ENCODE measurements around the gene WDR37. TPM values are rescaled to one million over a fixed set of nuclear protein-coding genes. Genes with fewer than 3 reads are reported as not detected.
"Not testable (repeated sequence)": the region's sequence is repeated elsewhere in the genome, so short reads cannot be mapped to it uniquely, and the experiment has no call there.

The WDR37 gene
- polyA plus RNA-seq, 3 donors: 16.0 to 20.5 (median 16.5) TPM

DNA sequence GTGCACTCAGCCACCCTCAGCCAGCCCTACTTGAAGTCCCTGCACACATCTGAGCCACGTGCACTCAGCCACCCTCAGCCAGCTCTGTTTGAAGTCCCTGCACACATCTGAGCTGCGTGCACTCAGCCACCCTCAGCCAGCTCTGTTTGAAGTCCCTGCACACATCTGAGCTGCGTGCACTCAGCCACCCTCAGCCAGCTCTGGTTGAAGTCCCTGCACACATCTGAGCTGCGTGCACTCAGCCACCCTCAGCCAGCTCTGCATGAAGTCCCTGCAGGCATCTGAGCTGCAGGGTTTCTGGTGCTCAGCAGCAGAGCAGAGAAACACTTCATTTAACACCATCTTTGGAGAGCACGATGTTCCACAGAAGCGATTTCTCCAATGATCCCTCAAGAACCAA lies 62.1 kb downstream of the WDR37 start:
- not testable (repeated sequence) for DNase-seq (ENCODE audit: extremely low read depth in 1 of 11, low read depth in 9 of 11, low spot score in 4 of 11)

DNA sequence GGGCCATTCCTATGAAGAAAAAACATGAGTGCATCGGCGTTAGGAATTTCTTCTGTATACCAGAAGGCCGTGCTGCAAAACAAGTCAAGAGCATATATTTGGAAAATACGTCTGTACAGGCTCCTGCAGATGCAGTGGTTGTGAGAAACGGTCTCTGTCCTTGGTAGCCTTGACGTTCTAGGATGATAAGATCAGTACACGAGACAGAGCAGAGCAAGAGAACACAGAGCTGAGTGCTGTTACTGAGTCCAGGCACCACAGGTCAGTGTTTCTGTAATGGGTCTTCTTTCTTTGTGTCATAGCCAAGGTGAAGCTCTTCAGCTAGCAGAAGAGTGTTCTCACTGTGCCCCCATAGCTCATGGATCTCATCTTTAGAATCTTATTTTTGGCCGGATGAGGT lies 62.8 kb downstream of the WDR37 start:
- no peak for DNase-seq (ENCODE audit: extremely low read depth in 1 of 11, low read depth in 9 of 11, low spot score in 4 of 11)

DNA sequence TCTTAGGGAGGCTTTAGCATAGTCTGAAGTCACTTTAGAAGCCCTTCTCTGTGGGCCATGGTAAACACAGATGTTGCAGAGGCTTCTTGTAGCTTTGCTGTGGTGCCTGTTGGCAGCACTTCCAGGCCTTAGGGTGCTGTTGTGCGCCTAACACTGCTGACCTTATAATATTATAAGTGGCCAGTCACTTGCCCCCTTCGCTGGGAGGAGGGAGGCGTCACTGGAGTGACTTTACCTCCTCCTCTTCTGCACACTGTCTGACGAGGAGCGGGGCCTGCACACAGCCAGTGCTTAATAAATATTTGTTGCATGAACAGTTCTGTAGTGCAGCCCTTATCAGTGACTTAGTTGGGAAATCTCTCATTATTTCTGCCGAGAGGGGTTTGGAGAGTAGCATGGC lies 63.3 kb downstream of the WDR37 start:
- no peak for DNase-seq (ENCODE audit: extremely low read depth in 1 of 11, low read depth in 9 of 11, low spot score in 4 of 11)

DNA sequence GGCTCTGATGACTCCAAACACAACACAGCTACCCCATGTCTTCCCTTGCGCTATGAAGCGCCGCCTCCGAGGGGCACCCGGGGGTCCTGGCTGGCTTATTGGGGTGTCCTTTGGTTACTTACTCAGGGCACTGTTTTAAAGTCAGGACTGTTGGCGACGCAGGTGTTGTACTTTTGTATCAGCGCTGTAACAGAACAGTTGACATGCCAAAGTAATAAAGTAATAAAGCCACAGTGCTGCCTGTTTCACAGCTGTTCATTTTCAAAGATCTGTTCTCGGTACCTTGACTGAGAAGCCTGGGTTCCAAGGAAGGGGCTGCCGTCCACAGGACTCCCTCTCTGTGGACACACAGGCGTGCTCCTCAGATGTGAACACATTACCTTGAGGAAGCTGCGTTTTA lies 64.1 kb downstream of the WDR37 start:
- no peak for DNase-seq (ENCODE audit: extremely low read depth in 1 of 11, low read depth in 9 of 11, low spot score in 4 of 11)

DNA sequence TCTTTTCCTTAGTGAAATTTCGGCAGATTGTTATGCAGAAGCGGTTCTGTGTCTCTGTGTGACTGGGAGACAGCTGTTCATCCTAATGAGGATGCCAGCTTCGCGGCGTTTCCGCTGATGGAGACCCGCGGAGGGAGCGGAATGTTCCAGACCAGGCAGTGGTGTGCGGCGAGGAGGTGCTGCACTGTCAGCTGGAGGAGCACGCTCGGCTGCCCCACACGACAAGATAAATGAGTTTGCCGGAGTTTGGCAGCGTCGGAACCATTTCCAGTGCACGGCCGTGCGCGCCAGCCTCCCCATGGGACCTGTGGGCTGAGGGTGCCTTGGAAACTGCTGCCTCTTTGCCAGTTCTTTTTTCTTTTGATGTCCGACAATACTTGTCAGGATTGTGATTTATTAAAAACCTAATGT lies 64.6 kb downstream of the WDR37 start:
- DNase-seq (ENCODE audit: extremely low read depth in 1 of 11, low read depth in 9 of 11, low spot score in 4 of 11): peak in 9 of 11 donors; percentile 26 to 54 (median 38)

DNA sequence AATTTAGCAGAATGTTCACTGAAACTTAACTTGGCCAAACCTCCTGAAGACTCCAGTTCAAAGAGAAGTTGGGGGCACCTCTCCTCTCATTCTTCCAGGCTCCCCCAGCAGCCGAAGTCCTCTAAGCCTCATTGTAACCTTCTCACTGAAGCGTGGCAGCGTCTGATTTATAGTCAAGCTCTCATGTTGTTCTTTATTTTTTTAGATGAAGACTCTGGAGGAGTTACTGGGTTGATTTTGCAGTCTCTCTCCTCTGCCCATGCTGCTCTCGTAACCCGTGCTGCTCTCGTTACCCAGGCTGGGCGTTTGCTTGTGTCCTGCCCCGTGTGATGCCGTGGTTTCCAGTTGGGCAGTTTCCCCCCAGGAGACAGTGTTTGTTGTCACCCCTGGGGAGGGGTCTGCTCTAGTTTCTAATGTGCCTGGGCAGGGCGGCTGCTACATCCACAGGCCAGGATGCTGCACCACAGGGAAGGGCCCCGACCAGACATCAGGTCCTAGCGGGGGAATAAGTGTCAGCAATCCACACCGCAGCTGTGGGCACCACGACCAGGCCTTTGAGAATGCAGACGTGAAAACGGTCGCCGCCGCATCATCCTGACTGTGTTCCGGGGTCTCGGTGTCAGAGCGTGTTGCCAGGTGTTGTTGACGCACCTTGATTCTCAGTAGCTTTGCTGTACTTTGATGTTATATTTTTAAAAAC lies 65.2 kb downstream of the WDR37 start:
- DNase-seq (ENCODE audit: extremely low read depth in 1 of 11, low read depth in 9 of 11, low spot score in 4 of 11): peak in 9 of 11 donors; percentile 24 to 63 (median 51)

DNA sequence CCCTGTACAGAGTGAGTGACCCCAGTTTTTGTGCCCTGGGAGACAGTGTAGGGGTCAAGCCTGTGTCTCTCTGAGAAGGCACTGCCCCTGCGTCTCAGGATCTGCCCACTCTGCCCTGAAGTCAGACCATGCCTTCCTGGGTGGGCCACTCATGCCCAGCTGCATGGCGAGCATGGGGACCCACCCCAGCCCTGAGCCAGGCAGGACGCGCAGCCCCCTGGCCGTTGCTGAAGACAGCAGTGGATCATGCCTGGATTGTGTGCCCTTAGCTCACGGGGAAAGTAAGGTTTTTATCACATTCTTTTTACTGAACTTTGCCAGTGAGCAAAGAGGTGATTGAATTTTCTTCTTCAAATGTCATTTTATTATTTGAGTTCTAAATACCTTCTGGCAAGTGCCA lies 66.2 kb downstream of the WDR37 start:
- no peak for DNase-seq (ENCODE audit: extremely low read depth in 1 of 11, low read depth in 9 of 11, low spot score in 4 of 11)

DNA sequence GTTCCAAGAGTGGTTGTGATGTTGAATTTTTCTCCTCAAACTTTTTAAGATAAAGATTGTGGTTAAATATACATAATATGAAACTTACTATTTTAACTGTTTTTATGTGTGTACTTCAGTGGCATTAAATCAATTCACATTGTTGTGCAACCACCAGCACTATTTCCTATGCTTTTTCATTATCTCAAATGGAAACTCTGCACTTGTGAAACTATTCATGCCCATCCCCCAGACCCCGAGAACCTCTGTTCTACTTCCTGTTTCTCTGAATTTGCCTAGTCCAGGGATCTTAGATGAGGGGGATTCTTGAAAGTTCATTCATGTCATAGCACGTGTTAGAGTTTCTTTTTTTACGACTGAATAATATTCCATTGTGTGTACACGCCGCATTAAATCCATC lies 67.0 kb downstream of the WDR37 start:
- no peak for DNase-seq (ENCODE audit: extremely low read depth in 1 of 11, low read depth in 9 of 11, low spot score in 4 of 11)

DNA sequence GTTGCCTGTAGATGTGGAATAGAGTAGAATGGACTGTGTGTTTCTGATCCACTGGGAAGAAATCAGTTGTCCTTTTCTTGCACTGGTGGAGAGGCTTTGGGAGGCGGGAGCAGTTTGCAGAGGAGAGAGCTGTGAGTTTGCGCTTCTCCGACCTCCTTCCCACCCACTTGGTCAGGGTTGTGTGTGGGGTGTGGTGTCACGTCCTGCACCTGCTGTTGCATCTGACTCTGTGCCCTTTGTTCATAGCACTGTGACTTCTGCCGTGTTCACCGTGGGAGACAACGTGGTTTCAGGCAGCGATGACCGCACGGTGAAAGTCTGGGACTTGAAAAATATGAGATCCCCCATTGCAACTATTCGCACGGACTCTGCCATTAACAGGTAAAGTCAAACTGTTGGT lies 67.8 kb downstream of the WDR37 start:
- no peak for DNase-seq (ENCODE audit: extremely low read depth in 1 of 11, low read depth in 9 of 11, low spot score in 4 of 11)

DNA sequence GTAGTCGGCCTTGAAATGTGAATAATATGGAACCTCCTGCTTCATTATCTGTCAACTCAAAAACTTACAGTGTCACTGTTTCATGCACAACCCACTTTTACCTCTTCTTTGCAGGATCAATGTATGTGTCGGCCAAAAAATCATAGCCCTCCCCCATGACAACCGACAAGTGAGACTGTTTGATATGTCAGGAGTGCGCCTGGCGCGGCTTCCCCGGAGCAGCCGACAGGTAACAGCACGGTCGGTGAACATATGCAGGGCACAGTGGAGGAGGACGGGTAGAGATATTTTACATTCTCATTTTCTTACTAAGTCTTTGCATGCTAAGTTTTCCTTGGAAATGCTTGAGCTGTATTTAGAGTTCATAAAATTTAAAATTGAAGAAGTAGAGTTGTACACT lies 68.6 kb downstream of the WDR37 start:
- DNase-seq (ENCODE audit: extremely low read depth in 1 of 11, low read depth in 9 of 11, low spot score in 4 of 11): no peak

DNA sequence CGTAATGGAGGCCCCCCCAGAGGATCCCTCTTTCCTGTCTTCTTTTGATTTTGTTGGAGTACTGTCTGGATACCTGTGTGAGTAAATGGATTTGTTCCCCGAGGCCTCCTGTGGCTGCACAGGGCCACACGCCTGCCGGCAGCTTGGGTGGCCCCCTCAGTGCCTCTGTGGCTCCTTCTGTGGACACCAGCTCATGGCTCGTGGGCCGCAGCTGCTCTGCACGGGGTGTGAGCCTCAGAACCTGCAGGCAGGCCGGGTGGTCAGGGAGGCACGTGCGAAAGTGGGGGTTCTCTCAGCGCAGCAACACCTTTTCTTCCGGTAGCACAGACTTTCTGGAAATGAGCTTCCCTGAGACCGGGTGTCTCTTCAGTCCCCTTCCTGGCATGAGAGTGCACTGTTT lies 70.3 kb downstream of the WDR37 start:
- no peak for DNase-seq (ENCODE audit: extremely low read depth in 1 of 11, low read depth in 9 of 11, low spot score in 4 of 11)

DNA sequence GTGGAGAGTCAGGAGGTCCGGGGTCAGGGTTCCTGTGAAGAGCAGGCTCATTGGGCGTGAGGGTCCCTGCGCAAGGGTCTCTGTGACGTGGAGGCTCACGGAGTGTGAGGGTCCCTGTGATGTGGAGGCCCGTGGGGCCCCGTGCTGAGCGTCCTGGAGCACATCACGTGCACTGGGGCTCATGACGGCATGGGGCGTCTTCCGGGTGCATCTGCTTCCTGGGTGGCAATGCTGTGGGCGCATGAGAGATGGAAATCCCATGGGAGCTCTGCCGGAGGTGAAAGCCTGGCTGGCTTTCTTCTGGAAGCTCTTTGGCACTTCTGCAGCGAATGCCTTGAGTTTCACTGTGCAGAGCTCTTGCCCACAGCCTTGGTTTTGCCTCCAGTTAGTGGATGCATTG lies 71.4 kb downstream of the WDR37 start:
- DNase-seq (ENCODE audit: extremely low read depth in 1 of 11, low read depth in 9 of 11, low spot score in 4 of 11): no peak

DNA sequence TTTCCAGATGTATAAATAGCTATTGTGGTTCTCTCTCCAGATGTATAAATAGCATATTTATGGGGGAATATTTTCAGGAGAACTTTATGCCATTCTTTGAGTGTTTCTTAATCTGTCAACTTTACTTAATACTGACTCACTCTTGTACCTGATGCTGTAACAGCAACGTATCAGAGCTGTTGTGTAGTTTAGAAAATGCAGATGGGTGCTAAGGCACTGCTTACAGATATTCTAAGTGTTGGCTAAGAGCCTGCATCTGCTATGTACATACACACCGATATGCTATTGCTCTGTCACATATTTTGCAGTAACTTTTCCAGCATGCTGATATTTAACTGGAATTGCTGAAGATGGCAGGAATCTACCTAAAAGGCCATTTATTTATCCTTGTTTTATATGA lies 71.9 kb downstream of the WDR37 start:
- DNase-seq (ENCODE audit: extremely low read depth in 1 of 11, low read depth in 9 of 11, low spot score in 4 of 11): no peak

DNA sequence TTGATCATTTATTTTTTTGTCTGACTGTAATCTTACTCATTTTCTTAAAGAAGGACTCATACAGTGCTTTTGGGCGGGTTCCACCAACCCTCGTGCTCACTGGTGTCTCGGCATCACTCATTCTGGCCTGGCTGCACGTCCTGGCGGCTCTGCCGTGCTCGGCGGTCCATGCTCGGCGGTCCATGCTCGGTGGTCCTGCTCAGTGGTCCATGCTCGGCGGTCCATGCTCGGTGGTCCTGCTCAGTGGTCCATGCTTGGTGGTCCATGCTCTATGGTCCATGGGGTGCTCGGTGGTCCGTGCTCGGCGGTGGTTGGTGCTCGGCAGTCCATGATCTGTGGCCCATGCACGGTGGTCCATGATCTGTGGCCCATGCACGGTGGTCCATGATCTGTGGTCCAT lies 72.5 kb downstream of the WDR37 start:
- DNase-seq (ENCODE audit: extremely low read depth in 1 of 11, low read depth in 9 of 11, low spot score in 4 of 11): no peak

DNA sequence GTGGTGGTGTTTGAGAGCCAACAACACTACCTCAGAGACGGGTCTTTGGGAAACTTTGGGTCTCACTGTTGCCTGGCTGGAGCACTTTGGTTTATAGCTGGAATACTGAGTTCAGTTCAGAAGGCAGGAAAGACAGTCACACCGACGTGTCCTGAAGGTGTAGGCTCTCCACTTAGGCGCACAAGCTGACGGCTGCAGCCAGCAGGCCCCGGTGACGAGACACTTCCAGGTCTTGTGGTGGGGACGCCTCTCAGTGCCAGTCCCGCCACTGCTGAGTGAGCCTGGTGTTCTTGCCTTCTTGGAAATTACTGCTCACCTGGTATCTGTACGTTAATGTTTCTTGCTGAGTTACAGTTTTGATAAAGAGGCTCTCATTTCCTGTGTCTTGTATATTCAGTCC lies 74.0 kb downstream of the WDR37 start:
- DNase-seq (ENCODE audit: extremely low read depth in 1 of 11, low read depth in 9 of 11, low spot score in 4 of 11): no peak

DNA sequence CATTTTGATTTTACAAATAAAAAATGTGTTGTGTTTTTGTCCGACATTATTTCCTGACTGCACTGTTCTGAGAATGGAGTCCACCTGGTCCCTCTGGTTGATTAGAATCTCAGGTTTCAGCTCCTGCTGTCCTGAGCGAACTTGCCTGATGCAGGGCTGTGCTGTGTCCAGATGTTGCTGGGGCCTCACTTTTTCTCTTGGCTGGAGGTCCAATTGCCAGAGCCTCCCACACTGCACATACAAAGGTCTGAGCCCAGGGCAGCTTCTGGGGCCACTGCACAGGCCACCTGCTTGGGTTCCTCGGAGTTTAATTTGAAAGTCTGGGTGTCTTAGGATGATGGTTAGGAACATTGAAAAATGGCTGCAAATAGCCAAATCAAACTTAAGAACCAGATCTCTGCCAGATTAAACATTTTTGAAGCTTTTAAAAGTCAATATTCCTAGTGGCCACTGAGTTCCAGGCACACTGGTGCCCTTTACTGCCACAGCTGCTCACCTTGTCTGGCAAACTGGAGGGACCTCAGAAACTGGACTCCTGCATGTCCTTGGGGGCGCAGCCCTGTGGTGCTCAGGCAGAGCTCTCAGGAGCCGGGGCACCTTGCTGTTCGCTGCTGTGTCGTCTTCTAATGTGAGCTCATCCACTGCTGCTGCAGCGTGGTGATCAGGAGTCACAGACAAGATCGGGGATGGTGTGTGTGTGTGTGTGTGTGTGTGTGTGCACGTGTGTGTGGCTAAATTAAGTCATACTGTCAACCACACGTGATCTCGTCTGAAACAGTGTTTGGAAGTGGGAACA lies 75.0 kb downstream of the WDR37 start:
- no peak for DNase-seq (ENCODE audit: extremely low read depth in 1 of 11, low read depth in 9 of 11, low spot score in 4 of 11)

DNA sequence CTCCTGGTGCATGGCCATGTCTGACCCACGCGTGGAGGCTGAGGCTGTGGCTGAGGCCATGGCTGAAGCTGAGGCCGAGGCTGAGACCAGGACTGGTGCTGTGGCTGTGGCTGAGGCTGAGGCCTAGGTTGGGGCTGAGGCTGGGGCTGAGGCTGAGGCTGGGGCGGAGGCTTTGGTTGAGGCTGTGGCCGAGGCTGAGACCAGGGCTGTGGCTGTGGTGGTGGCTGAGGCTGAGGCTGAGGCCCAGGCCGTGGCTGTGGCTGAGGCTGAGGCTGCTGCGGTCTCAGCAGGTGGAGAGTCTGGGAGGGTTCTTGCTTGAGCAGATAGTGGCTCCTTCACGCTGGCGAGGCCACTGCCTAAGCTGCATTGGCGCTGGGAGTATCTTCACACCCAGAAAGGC lies 76.4 kb downstream of the WDR37 start:
- no peak for DNase-seq (ENCODE audit: extremely low read depth in 1 of 11, low read depth in 9 of 11, low spot score in 4 of 11)

DNA sequence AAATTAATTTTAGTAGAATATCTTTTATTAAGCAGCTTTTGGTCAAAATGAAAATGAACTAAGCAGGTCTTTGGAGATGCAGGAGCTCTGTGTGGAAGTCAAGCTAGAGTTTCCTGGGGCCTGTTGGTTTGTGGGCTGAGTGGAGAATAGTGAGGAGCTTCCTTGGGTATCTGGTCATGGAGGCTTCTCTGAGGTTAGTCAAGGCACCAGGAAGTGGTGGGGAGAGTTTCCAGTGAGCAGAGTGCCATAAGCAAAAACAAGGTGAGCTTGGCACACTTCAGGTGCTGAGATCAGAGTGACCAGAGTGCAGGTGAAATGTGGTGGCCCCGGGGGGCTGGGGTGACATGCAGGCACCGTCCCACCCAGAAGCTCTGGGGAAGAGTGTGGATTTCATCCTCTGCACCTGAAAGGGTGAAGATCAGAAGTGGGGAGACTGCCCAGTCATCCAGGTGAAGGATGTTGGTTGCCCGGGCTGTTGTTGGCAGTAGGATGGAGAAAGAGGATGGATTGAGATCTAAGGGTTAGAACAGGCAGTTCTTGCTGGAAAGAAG lies 77.4 kb downstream of the WDR37 start:
- no peak for DNase-seq (ENCODE audit: extremely low read depth in 1 of 11, low read depth in 9 of 11, low spot score in 4 of 11)

DNA sequence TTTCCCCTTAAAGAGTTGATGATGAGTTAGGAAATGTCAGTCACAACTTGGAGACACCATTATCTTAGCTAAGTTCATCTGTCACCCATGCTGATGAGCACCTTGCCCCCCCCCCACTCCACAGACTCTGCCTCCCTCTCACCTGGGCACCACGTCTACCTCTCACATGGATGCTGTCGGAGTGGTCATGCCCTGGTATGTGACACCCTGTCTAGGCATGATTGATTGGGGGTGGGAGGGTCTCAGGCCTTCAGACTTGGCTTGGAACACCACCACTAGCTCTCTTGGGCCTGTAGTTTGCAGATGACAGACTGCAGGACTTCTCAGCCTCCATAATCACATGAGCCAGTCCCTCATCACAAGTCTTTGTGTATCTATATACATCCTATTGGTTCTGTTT lies 78.0 kb downstream of the WDR37 start:
- no peak for DNase-seq (ENCODE audit: extremely low read depth in 1 of 11, low read depth in 9 of 11, low spot score in 4 of 11)

DNA sequence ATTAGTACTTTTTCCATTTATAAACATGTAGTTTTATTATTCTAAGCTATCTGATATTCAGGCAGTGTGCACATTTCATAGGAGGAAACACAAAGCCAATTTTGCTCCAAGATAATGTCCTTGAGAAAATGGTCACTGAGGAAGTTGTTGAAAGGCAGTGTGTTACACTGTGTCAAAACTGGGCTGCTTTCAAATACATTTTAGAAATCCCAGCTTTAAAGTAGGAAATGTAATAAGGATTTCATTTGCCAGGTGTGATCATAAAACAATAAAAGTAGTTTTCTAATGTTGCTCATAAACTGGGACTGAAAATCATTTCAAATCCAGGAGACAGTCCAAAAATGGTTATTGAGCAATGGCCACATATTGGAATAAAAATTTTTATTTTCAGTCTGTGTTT lies 80.1 kb downstream of the WDR37 start:
- no peak for DNase-seq (ENCODE audit: extremely low read depth in 1 of 11, low read depth in 9 of 11, low spot score in 4 of 11)
